ENCODE results near the gene ACE. TPM values are rescaled to one million over a fixed set of nuclear protein-coding genes. Genes with fewer than 3 reads are reported as not detected.
"Not testable (repeated sequence)": the region's sequence is repeated elsewhere in the genome, so short reads cannot be mapped to it uniquely, and the experiment has no call there.

ACE gene
- total RNA-seq, 1 donor from 2014 or later, result 4.5 TPM

DNA sequence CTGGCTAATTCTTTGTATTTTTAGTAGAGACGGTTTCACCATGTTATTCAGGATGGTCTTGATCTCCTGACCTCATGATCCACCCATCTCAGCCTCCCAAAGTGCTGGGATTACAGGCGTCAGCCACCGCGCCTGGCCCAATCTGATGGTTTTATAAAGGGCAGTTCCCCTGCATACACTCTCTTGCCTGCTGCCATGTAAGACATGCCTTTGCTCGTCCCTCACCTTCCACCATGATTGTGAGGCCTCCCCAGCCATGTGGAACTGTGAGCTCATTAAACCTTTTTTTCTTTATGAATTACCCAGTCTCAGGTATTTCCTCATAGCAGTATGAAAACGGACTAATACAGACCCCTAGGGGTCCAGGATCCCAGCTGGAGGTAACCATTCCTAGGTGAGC lies 8.8 kb upstream of the ACE start:
- DNase-seq (ENCODE audit: low spot score in 2 of 2); FAIRE-seq: not testable (repeated sequence)

DNA sequence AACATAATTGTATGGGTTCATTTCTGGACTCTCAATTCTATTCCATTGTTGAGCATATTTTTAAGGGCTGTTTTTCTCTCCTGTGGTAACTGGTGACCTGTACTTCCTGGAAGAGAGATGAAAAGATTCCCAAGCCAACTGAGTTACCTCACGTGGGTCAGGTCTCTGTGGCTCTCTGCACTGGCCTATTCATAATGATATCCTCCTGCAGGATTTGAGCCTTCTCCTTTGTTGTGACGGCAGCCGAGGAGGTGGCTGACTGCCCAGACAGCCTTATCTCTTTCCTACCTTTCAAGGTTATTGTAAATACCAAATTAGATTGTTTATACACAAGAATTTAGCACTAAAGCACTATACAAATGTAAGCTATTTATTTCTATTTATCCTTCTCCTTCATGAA lies 2.7 kb upstream of the ACE start:
- no peak for DNase-seq (ENCODE audit: low spot score in 2 of 2)

DNA sequence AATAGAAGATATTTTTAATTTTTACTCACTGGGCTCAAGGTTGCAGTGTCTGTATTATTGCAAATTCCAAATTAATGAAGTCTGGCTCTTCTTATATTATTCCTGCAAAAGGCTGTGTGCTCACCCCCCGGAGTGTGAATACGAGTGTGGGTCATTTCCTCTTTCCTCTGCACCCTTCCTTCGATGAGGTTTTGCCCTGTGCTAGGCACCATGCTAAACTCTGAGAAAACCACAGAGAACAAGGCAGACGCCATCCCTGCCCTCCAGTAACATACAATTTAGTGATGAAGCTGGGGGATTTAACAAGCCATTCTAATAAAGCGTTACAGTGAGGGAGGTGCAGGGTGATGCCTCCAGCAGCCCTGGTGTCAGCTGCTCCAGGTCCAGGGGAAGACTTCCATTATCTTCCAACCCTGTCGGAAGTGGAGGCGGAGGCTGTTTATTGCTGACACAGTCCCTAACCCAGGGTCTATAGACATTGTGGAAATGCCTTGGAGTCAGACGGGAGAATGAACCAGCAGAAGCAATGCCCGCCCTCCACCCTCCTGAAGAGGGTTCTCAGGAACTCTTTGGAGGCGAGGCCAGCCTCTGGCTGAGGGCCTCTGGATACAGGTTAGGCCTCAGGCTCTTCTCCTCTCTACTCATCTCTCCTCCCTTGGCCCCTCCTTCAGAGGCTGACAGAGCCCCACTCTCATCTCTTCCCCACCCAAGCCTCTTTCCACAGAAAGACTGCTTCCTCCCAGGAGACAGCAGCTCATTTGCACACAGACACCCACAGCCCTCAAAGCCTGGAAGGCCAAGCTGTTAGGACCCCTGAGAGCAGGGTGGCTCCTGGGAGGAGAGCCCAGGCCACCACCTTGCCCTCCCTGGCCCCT lies 2.0 kb upstream of the ACE start:
- DNase-seq (ENCODE audit: low spot score in 2 of 2), result no peak
- no peak for FAIRE-seq

More for the DNA sequence above, 2.7 kb upstream of the ACE start:
- no peak for FAIRE-seq

DNA sequence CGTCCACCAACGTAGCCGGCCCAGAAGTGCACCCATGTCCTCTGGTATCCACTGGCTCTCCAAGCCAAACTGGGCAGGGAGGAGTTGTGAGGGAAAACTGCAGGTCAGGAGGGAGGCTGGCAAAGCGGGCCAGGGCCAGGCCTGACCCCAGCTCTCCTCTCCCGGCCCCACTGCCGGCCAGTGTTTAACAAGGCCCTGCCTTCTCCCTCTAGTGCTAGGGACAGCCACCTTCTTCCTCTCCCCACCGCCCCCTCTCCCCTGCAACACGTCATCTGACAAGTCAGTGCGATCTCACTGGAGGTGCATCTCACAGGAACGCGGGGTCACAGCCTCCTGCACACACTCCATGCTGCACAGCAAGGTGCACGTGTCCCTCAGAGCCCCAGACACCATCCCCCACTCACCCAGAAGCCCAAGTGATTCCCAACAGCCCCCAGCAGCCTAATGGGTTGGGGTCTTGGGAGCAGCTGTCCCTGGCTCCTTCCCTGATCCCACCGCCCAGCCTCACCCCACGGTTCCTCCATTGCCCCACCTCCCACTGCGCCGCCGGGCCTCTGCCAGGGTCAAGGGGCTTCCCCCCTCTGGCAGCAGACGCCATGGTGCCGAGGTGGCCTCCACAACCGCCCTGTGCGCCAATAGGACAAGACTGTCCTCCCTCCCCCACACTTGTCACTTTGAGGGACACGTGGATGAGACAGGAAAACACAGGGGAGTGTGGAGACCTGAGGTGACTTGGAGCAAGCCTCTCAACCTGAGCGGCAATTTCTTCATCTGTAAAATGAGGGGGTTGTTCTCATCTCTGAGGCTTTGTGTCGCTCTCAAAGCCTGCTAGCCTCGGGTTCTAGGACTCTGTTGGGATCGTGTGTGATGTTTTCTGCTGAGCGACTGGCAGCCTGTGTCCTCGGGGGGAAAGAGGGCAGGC lies 1.1 kb upstream of the ACE start:
- DNase-seq (ENCODE audit: low spot score in 2 of 2) (no peak), FAIRE-seq (no peak)

DNA sequence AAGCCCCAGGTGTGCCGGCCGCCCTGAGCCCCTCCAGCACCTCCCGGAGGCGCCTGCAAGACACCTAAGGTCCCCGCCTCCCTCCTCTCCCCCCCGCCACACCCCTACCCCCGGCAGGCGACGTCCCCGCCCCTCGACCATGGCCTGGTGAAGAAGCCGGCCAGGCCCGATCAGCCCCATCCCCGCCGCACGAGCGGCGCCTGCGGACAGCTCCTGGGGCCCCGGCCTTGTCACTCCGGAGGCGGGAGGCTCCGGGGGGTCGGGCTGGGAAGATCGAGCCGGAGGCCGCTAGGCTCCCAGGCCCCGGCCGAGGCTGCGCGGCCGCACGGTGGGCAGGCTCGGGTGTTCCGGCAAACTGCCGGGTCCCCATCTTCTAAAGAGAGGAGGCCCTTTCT lies 405 bp upstream of the ACE start:
- FAIRE-seq (no peak), DNase-seq (ENCODE audit: low spot score in 2 of 2) (no peak)

DNA sequence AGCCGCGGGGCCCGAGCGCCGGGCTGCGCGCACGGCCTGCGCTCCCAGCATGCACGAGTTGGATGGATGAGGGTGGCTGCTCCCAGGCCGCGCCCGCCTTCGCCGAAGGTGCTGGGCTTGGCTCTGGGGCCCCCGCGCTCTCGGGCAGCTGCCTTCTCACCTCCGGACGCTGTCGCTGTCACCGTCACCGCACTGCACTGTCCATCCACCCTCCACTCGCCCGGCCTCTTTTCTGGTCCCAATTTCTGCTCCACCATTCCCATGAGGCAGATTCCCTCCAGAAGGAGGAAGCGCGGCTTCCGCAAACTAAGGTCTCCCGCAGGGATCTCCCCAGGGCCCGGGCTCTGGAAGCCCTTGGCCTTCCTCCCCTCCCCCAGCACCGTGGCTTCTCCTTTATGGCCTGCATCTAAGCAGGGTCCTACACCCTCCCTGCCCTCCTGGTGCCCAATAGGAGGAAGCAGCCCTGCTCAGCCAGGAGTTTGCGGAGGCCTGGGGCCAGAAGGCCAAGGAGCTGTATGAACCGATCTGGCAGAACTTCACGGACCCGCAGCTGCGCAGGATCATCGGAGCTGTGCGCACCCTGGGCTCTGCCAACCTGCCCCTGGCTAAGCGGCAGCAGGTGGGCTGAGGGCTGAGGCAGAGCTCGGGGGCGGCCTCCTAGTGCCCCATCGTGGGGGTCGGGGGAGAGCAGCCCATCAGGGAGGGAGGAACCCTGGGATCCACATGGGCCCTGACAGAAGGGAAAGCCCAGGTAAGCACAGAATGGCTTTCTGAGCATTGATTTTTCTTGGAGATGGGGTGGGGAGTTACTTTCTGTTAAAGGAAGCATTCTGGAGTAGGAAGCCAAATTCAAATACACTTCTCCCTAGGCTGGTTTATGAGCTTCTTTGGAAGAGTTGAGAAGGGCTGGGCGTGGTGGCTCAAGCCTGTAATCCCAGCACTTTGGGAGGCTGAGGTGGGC lies 899 bp downstream of the ACE start:
- no peak for FAIRE-seq
- peak in 1 of 2 donors; percentile 46 for DNase-seq (ENCODE audit: low spot score in 2 of 2)

DNA sequence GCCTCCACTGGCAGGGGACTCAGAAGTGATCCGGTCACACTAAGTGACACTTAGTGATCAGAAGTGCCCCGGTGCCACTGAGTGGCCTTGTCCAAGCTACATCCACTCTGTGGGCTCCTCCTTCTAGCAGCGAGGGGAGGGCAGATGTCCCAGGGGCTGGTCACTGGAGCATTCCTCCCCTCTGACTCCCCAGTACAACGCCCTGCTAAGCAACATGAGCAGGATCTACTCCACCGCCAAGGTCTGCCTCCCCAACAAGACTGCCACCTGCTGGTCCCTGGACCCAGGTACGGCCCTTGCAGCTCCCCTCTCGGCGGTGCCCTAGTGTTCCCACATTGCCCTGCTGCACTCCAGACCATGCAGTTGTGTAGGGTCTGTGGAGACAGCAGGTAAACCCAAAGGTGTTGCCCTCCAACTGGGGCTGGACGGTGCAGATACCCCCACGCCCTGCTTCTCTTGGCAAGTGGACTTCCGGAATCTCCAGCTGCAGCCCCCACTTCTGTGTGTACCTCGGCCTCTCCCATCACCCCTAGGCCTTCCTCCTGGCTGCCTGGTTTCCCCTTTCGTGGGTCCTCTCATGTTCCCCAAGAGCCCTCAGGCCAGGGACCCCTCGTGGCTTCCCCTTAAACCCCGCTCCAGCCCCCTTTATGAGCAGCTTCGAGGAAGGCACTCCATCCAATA lies 2.1 kb downstream of the ACE start:
- DNase-seq (ENCODE audit: low spot score in 2 of 2), result peak; percentile 68 to 79
- FAIRE-seq, result no peak

DNA sequence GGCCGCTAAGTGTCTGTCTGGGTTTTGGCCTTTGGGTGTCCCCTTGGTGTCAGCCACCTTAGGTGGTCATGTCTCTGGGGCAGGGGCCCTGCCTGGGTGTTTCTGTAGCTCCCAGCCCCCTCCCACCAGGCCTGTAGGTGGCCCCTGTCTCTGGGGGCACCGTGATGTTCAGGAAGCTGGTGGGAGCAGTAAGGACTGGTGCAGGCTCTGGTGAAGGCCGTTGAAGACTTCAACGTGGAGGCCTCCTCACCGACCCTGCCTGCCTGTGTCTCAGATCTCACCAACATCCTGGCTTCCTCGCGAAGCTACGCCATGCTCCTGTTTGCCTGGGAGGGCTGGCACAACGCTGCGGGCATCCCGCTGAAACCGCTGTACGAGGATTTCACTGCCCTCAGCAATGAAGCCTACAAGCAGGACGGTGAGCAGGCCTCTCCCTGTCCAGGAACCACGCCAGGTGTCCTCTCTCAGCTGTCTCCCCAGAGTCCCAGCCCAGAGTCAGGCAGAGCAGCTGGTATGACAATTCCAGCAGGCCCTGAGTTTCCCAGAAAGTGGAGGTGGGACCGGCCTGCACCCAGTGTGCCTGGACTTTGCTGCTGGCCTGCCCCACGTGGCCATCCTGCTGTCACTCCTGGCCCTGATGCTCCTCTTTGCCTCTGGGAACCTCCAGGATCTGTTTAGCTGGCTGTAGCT lies 2.8 kb downstream of the ACE start:
- FAIRE-seq (no peak), DNase-seq (ENCODE audit: low spot score in 2 of 2) (no peak)

DNA sequence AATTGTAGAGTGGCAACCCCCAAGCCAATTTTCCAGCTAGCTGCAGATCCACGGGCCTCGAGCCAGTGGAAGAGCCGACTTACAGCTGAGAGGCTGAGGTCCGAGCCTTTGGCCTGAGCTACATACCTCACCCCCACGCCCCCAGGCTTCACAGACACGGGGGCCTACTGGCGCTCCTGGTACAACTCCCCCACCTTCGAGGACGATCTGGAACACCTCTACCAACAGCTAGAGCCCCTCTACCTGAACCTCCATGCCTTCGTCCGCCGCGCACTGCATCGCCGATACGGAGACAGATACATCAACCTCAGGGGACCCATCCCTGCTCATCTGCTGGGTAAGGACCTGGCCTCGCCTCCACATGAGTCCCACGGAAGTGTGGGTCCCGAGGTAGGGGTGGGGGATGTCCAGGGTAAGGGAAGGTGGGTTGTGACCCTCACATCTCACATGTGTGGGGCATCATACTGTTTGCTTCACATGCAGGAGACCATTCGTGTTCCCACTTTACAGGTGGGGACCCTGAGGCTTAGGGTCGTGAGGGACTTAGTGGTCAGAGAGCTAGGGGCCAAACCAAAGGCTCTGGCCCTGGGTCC lies 3.4 kb downstream of the ACE start:
- FAIRE-seq (no peak), DNase-seq (ENCODE audit: low spot score in 2 of 2) (no peak)

DNA sequence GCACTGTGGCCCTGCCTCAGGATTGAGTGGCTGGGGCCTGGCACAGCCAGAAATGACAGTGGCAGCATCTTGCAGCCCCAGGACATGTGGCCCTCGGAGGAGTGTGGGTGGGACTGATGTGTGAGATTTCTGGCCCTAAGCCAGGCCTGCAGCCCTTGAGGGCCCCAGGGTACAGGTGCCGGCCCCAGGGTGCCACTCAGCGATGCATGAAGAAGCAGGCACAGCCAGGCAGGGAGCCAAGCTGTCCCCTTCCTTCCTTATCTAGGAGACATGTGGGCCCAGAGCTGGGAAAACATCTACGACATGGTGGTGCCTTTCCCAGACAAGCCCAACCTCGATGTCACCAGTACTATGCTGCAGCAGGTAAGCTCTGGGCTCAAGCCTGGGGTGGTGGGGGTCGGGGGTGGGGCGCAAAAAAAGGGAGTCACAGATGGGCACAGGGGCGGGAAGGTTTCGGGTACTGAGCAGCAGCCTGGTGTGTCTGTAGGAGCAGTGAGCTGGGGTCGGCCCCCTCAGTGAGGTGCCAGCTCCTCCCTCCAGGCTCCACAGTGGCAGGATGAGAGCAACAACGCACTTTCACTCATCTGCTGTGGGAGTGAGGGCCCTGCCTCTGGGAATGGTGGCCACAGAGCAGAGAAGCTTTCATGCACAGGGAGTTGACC lies 4.1 kb downstream of the ACE start:
- no peak for DNase-seq (ENCODE audit: low spot score in 2 of 2)
- no peak for FAIRE-seq

DNA sequence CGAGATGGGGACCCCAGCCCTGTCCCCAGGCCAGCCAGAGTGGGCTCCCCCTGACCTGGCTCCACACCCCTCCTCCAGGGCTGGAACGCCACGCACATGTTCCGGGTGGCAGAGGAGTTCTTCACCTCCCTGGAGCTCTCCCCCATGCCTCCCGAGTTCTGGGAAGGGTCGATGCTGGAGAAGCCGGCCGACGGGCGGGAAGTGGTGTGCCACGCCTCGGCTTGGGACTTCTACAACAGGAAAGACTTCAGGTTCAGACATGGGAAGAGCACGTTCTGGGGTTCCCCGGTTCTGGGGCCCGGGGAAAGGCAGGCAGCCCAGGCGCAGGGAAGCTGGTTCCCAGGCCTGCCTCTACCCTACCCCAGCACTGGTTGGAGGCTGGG lies 4.6 kb downstream of the ACE start:
- DNase-seq (ENCODE audit: low spot score in 2 of 2) (no peak), FAIRE-seq (no peak)

DNA sequence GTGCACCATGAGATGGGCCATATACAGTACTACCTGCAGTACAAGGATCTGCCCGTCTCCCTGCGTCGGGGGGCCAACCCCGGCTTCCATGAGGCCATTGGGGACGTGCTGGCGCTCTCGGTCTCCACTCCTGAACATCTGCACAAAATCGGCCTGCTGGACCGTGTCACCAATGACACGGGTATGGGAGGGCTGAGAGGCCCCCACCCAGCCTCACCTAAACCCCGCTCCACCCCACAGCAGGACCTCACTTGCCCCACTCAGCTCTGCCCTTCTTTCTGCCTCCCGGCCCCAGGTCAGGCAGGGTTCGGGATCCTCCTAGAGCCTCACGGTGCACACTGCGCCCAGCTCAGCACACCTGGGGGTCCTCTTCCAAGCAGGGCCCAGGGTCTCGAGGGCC lies 5.6 kb downstream of the ACE start:
- FAIRE-seq, result no peak

DNA sequence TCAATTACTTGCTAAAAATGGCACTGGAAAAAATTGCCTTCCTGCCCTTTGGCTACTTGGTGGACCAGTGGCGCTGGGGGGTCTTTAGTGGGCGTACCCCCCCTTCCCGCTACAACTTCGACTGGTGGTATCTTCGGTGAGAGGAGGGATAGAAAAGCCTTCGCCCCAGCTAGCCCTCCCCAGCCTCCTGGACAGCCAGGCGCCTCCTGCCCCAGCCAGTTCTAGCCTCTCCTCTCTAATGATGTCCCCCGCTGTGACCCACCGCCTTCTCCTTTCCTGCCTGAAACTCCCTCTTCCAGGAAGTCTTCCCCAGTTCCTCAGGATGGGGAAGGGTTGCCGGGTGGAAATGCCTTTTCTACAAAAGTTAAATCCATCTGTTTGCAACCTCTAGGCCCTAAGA lies 6.2 kb downstream of the ACE start:
- no peak for FAIRE-seq
- no peak for DNase-seq (ENCODE audit: low spot score in 2 of 2)

More for the DNA sequence above, 5.6 kb downstream of the ACE start:
- DNase-seq (ENCODE audit: low spot score in 2 of 2), result no peak

DNA sequence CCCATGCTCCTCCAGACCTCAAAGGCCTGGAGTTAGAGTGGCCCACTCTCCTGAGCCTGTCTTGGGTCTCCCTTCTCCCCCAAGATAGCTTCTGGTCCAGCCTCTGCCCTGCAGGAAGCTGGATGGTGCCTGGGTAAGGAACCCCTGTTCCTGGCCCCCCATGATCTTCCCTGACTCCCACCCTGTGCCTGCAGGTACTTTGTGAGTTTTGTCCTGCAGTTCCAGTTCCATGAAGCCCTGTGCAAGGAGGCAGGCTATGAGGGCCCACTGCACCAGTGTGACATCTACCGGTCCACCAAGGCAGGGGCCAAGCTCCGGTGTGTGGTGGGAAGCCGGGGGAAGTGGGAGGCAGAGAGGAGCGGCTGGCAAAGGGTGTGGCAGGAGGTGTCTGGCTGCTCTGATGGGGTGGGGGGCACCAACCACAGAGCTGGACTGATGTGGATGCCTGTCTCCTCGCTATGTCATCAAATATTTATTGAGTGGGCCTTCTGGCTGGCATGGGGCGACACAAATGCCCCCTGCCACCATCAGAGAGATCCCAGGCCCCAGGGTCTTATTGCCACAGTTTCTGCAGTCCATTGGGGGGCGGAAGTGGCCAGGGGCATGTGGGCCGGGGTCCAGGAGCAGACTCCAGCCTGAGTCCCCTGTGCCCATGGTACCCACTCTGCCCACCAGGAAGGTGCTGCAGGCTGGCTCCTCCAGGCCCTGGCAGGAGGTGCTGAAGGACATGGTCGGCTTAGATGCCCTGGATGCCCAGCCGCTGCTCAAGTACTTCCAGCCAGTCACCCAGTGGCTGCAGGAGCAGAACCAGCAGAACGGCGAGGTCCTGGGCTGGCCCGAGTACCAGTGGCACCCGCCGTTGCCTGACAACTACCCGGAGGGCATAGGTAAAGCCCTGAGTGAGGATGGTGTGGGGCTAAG lies 7.1 kb downstream of the ACE start:
- no peak for FAIRE-seq
- DNase-seq (ENCODE audit: low spot score in 2 of 2), result no peak

DNA sequence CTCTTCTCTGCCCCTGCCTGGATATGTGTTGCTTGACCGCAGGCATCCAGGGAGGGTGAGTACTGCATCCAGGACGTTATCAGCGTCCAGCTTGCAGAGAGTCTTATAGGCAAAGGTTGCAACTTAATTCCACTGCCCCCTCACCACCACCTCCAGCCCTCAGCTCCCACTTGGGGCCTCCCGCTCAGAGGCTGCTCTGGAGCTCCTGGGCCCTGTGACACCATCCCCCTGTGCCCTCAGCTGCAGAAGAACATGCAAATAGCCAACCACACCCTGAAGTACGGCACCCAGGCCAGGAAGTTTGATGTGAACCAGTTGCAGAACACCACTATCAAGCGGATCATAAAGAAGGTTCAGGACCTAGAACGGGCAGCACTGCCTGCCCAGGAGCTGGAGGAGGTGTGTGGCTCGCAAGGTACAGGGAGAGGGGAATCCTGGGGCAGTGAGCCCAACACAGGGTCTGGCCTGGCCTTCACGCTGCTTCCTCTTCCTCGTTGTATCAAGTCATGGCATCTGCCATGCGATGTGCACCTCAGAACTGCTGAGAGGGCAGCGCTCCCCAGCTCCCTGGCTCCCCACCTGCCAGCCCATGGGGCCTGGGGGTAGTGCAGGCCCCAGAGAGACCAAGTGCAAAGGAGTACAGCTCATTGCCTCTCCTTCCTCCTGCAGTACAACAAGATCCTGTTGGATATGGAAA lies 9.6 kb downstream of the ACE start:
- FAIRE-seq, result no peak
- no peak for DNase-seq (ENCODE audit: low spot score in 2 of 2)

DNA sequence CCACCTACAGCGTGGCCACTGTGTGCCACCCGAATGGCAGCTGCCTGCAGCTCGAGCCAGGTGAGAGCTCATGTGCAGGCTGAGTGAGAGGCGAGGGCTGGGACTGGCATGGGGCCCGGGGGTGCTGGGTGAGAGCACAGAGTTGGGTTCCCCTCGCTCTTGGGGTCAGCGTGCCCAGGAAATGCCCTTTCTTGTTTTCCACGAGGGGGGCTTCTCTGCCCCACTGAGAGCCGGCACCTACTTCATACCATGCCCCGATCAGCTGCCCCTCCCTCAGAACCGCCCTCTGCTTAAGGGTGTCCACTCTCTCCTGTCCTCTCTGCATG lies 10.1 kb downstream of the ACE start:
- DNase-seq (ENCODE audit: low spot score in 2 of 2) (no peak), FAIRE-seq (no peak)

DNA sequence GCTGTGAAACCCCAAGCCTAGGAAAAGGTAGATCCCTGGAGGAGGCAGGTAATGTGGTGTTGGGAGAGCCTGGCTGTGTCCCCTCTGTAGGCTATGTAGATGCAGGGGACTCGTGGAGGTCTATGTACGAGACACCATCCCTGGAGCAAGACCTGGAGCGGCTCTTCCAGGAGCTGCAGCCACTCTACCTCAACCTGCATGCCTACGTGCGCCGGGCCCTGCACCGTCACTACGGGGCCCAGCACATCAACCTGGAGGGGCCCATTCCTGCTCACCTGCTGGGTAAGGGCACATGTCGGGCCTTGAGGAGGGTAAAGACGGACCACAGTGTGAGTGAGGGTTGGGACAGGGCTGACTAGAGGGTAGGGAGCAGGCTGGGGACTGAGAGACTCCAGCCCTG lies 12.0 kb downstream of the ACE start:
- DNase-seq (ENCODE audit: low spot score in 2 of 2) (no peak), FAIRE-seq (no peak)
